ENCODE data around the gene CLP1. TPM values are rescaled to one million over a fixed set of nuclear protein-coding genes. Genes with fewer than 3 reads are reported as not detected.

Gene CLP1
- total RNA-seq, 1 experiment from 2014 or later, result 15.2 TPM

Small RNA genes lying within 50 kb of the gene (microRNA-seq; reads per million reads assigned to microRNA genes)
- 3,785 reads per million, percentile 91 among the genes with 10 or more reads in this experiment for gene MIR130A

Other genes with a start within 250 kb of the CLP1 start
- gene SLC43A3, start 230.6 kb upstream of the CLP1 start, total RNA-seq (2022), result 91.8 and 127 TPM in 2 replicates
- 1.9 and 3.6 TPM in 2 replicates for gene RTN4RL2, start 197.2 kb upstream of the CLP1 start, total RNA-seq (2022)
- 9.5 and 12.5 TPM in 2 replicates for gene SLC43A1, start 142.1 kb upstream of the CLP1 start, total RNA-seq (2022)
- gene TIMM10, start 127.0 kb upstream of the CLP1 start, total RNA-seq (2022), result 68.5 and 73.5 TPM in 2 replicates
- not detected in 2 replicates for gene SMTNL1, start 120.2 kb upstream of the CLP1 start, total RNA-seq (2022)
- gene UBE2L6, start 90.1 kb upstream of the CLP1 start, total RNA-seq (2022), result 80.8 and 170 TPM in 2 replicates
- 61.8 and 112 TPM in 2 replicates for gene SERPING1, start 60.1 kb upstream of the CLP1 start, total RNA-seq (2022)
- 0.28 TPM in 1 of 2 replicates, not detected in the other for gene YPEL4, start 7.8 kb upstream of the CLP1 start, total RNA-seq (2022)
- gene ZDHHC5, start 10.4 kb downstream of the CLP1 start, total RNA-seq (2022), result 85.9 and 95.3 TPM in 2 replicates
- 21.2 and 24.4 TPM in 2 replicates for gene MED19, start 54.5 kb downstream of the CLP1 start, total RNA-seq (2022)
- 146 and 152 TPM in 2 replicates for gene TMX2, start 54.8 kb downstream of the CLP1 start, total RNA-seq (2022)
- 124 and 131 TPM in 2 replicates for gene SELENOH, start 83.7 kb downstream of the CLP1 start, total RNA-seq (2022)
- gene BTBD18, start 94.1 kb downstream of the CLP1 start, total RNA-seq (2022), result not detected in 2 replicates
- gene CTNND1, start 104.0 kb downstream of the CLP1 start, total RNA-seq (2022), result 318 and 323 TPM in 2 replicates